ENCODE measurements around the gene MITF. TPM values are rescaled to one million over a fixed set of nuclear protein-coding genes. Genes with fewer than 3 reads are reported as not detected.

The MITF gene
- total RNA-seq, 4 donors from 2014 or later: 71.1 to 139 (median 109) TPM

DNA sequence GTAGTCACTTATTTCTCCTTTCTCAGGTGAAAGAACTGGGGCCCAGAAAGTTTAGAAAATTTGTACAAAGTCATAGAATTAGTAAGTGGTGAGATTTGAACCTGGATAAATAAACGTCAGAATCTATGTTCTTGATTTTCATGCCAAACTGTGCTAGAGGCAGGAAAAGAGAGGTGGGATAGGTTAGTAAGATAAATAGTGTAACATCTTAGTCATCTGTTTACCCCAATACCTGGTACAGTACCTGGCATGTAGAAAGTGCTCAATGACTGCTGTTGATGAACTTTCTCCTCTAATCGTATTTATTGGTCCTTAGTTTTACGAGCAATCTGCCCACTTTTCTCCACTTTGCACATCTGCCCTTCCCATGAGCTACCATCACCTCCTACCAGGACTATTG, 124.9 kb downstream of the MITF start:
- H3K36me3 ChIP-seq: no peaks in the 10 kb centered on the region
- no peaks in the 10 kb centered on the region for H3K9me3 ChIP-seq
- H3K27ac ChIP-seq: no peak overlapping the region
- DNase-seq (no peak), ATAC-seq (no peak)
- H3K27me3 ChIP-seq: no peaks in the 10 kb centered on the region
- TF ChIP-seq POLR2A (IDR thresholded peaks at IDR 0.05) (no peak), CTCF (IDR thresholded peaks at IDR 0.05 in 4 of 5, conservative IDR thresholded peaks at IDR 0.05 in 1 of 5) (no peak)
- intact Hi-C loops (cut with DNase I; ENCODE audit: low total_unique reads) (no loop called here), in situ Hi-C loops (cut with MboI; ENCODE audit: low sequenced_read_pairs in 4 of 4) (no loop called here)
- H3K4me3 ChIP-seq: no peak overlapping the region
- peaks cover 42 to 52% of the 10 kb centered on the region in 2 donors for H3K4me1 ChIP-seq

DNA sequence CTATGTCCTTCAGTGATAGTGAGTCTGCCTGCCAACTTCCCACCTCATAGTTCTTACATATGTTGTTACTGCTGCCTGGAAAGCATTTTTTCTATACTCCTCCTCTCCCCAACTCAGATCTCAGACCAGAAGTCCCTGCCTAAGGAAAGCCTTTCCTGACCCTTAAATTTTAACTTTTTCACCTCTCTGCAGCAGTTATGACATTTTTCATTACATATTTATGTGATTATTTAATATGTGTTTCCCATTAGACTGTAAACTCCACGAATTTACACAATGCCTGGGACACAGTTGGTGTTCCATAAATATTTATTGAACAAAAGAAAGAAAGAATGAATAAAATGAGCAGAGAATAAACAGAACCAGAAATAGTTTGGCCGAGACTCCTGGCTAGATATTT, 125.5 kb downstream of the MITF start:
- Histone ChIP-seq H3K4me1 (peaks cover 42 to 52% of the 10 kb centered on the region in 2 donors), H3K36me3 (no peaks in the 10 kb centered on the region), H3K27me3 (no peaks in the 10 kb centered on the region), H3K9me3 (no peaks in the 10 kb centered on the region), H3K27ac (no peak overlapping the region), H3K4me3 (no peak overlapping the region)
- TF ChIP-seq CTCF (IDR thresholded peaks at IDR 0.05 in 4 of 5, conservative IDR thresholded peaks at IDR 0.05 in 1 of 5) (no peak), POLR2A (IDR thresholded peaks at IDR 0.05) (no peak)
- intact Hi-C loops (cut with DNase I; ENCODE audit: low total_unique reads) (no loop called here), in situ Hi-C loops (cut with MboI; ENCODE audit: low sequenced_read_pairs in 4 of 4) (no loop called here)
- no peak for ATAC-seq
- no peak for DNase-seq

GRCh38 chr3:69865925-69866679, 126.8 kb downstream of the MITF start:
- Histone ChIP-seq H3K36me3 (no peaks in the 10 kb centered on the region), H3K27ac (peak overlapping the region in 2 of 4 donors; percentile 11 to 33), H3K4me1 (peaks cover 41 to 56% of the 10 kb centered on the region in 2 donors), H3K9me3 (no peaks in the 10 kb centered on the region), H3K27me3 (no peaks in the 10 kb centered on the region), H3K4me3 (no peak overlapping the region)
- ATAC-seq (peak; percentile 7 to 69), DNase-seq (peak in 1 of 2 donors; percentile 24)
- in situ Hi-C loops (cut with MboI; ENCODE audit: low sequenced_read_pairs in 4 of 4) (no loop called here), intact Hi-C loops (cut with DNase I; ENCODE audit: low total_unique reads) (no loop called here)
- TF ChIP-seq POLR2A (IDR thresholded peaks at IDR 0.05): no peak
- TF ChIP-seq CTCF (IDR thresholded peaks at IDR 0.05 in 4 of 5, conservative IDR thresholded peaks at IDR 0.05 in 1 of 5): no peak

DNA sequence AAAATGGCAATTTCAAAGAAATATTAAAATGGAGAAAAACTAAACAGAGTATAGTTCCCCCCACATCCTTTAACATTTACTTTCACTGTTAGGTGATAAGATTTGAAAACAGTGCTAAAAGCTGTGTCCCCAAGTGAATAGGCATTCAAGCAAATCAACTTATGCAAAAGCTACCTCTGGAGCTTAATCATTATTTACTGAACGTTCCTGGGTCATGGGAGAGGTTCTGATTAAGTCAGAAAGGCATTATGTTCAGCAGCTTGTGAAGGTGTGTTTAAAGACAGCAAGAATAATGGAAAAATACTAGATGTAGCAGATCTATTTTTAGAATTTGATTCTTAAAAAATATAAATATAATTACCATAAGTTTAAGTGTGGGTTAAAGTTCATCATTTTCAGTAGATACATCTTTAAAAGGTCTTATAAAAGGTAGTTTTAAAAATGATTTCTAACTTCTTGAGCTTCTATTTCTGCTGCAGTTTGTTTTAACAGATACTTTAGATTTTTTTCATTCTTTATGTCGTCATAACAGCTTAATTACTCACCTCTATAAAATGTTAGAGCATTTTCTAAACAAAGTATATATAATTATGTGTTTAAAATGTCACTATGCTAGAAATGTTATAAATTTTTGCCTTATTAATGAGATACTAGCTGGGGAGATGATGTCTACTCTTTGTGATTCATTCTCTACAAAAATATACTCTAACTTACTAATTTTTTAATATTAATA, 127.9 kb downstream of the MITF start:
- intact Hi-C loops (cut with DNase I; ENCODE audit: low total_unique reads): no loop called here
- in situ Hi-C loops (cut with MboI; ENCODE audit: low sequenced_read_pairs in 4 of 4): no loop called here

More for the DNA sequence above, 127.9 kb downstream of the MITF start:
- DNase-seq (no peak), ATAC-seq (no peak)
- H3K27ac ChIP-seq: peak overlapping the region in 1 of 4 donors; percentile 32
- peaks cover 48 to 60% of the 10 kb centered on the region in 2 donors for H3K4me1 ChIP-seq
- no peak for TF ChIP-seq POLR2A (IDR thresholded peaks at IDR 0.05)
- no peak for TF ChIP-seq CTCF (IDR thresholded peaks at IDR 0.05 in 4 of 5, conservative IDR thresholded peaks at IDR 0.05 in 1 of 5)
- no peaks in the 10 kb centered on the region for H3K27me3 ChIP-seq
- no peak overlapping the region for H3K4me3 ChIP-seq
- H3K9me3 ChIP-seq: no peaks in the 10 kb centered on the region
- no peaks in the 10 kb centered on the region for H3K36me3 ChIP-seq

All from gastrocnemius medialis (tissue), 4 donors.